Neural cell (in vitro differentiated cells): Measurements from ENCODE around the gene FAM193B. TPM values are rescaled to one million over a fixed set of nuclear protein-coding genes. Genes with fewer than 3 reads are reported as not detected.

Source experiments
- H2AFZ ChIP-seq: fragments of 200-600, 300-800 bp; sonication (generic), shearing (Covaris generic); 2 replicates; pipeline ENCODE4 v1.6.0; 2014; ENCODE audit warnings: low read depth, mild to moderate bottlenecking, antibody characterized with exemption, low read length, moderate library complexity
- H3F3A ChIP-seq: fragments of 200-600 bp; shearing (Covaris generic); 2 replicates; pipeline ENCODE4 v1.6.1; 2016; ENCODE audit warnings: mild to moderate bottlenecking, moderate library complexity, mixed read lengths, antibody characterized with exemption, low read length; ENCODE audit not compliant: insufficient read depth, poor library complexity, severe bottlenecking
- H3K27ac ChIP-seq: fragments of 200-600, 300-800 bp; sonication (generic), shearing (Covaris generic); 2 replicates; pipeline ENCODE4 v1.5.1; 2014; ENCODE audit warnings: mild to moderate bottlenecking, low read length, moderate library complexity
- H3K27me3 ChIP-seq: fragments of 300-800, 200-600 bp; sonication (generic), shearing (Covaris generic); 2 replicates; pipeline ENCODE4 v1.6.0; 2014; ENCODE audit warnings: mild to moderate bottlenecking, low read depth, low read length, moderate library complexity; ENCODE audit not compliant: insufficient read depth
- H3K36me3 ChIP-seq: fragments of 300-800, 200-600 bp; sonication (generic), shearing (Covaris generic); 2 replicates; pipeline ENCODE4 v1.5.1; 2014; ENCODE audit warnings: mild to moderate bottlenecking, antibody characterized with exemption, low read length, moderate library complexity; ENCODE audit not compliant: insufficient read depth
- H3K4me2 ChIP-seq: fragments of 300-800, 200-600 bp; sonication (generic), shearing (Covaris generic); 2 replicates; pipeline ENCODE4 v1.6.0; 2014; ENCODE audit warnings: mild to moderate bottlenecking, low read length
- H3K4me3 ChIP-seq: fragments of 300-800, 200-600 bp; sonication (generic), shearing (Covaris generic); 2 replicates; pipeline ENCODE4 v1.5.1; 2014; ENCODE audit warnings: mild to moderate bottlenecking, low read length, moderate library complexity
- H3K79me2 ChIP-seq: fragments of 200-600 bp; shearing (Covaris generic); replicated peaks from 2 replicates; pipeline ENCODE4 v1.6.0; 2014; ENCODE audit warnings: mild to moderate bottlenecking, low read length, moderate library complexity; ENCODE audit not compliant: insufficient read depth
- H3K9ac ChIP-seq: fragments of 300-800, 200-600 bp; sonication (generic), shearing (Covaris generic); 2 replicates; pipeline ENCODE4 v1.6.1; 2016; ENCODE audit warnings: mild to moderate bottlenecking, low read length, mixed read lengths
- H3K9me2 ChIP-seq: fragments of 200-600 bp; shearing (Covaris generic); 2 replicates; pipeline ENCODE4 v1.6.1; 2016; ENCODE audit warnings: mild to moderate bottlenecking, low read length, mixed read lengths; ENCODE audit not compliant: insufficient read depth
- H3K9me3 ChIP-seq: fragments of 200-600, 300-800 bp; sonication (generic), shearing (Covaris generic); 2 replicates; pipeline ENCODE4 v1.6.1; 2016; ENCODE audit warnings: mild to moderate bottlenecking, mixed run types, low read length, moderate library complexity, mixed read lengths
- H4K20me1 ChIP-seq: fragments of 200-600 bp; shearing (Covaris generic); 2 replicates; pipeline ENCODE4 v1.6.1; 2016; ENCODE audit warnings: mild to moderate bottlenecking, mixed run types; ENCODE audit not compliant: insufficient read depth
- CTCF ChIP-seq: fragments of 450-650 bp; IDR thresholded peaks from 2 replicates; pipeline ENCODE4 v1.5.1; 2014; ENCODE audit warnings: antibody characterized with exemption, mild to moderate bottlenecking, moderate library complexity; ENCODE audit not compliant: poor library complexity, severe bottlenecking
- EP300 ChIP-seq: fragments of 450-650 bp; conservative IDR thresholded peaks from 2 replicates; pipeline ENCODE4 v1.6.1; 2014; ENCODE audit warnings: antibody characterized with exemption, mild to moderate bottlenecking, moderate library complexity; ENCODE audit not compliant: poor library complexity, severe bottlenecking
- EZH2 ChIP-seq: fragments of 200-600, 300-800 bp; shearing (Covaris generic), sonication (generic); IDR thresholded peaks from 2 replicates; pipeline ENCODE4 v1.6.1; 2014; ENCODE audit warnings: antibody characterized with exemption, low read length, borderline replicate concordance, mild to moderate bottlenecking; ENCODE audit not compliant: insufficient read depth, poor library complexity, severe bottlenecking
- MXI1 ChIP-seq: fragments of 450-650 bp; conservative IDR thresholded peaks from 2 replicates; pipeline ENCODE4 v1.6.1; 2014; ENCODE audit warnings: antibody characterized with exemption, mild to moderate bottlenecking; ENCODE audit not compliant: poor library complexity, severe bottlenecking
- POLR2AphosphoS5 ChIP-seq: IDR thresholded peaks from 2 replicates; pipeline ENCODE4 v1.6.1; 2012
- RAD21 ChIP-seq: fragments of 450-650 bp; conservative IDR thresholded peaks from 2 replicates; pipeline ENCODE4 v1.6.1; 2014; ENCODE audit warnings: antibody characterized with exemption, mild to moderate bottlenecking, moderate library complexity
- REST ChIP-seq: IDR thresholded peaks from 2 replicates; pipeline ENCODE4 v1.6.1; 2012; ENCODE audit warnings: borderline replicate concordance
- SMC3 ChIP-seq: fragments of 450-650 bp; conservative IDR thresholded peaks from 2 replicates; pipeline ENCODE4 v1.6.1; 2014; ENCODE audit warnings: antibody characterized with exemption, mild to moderate bottlenecking, moderate library complexity; ENCODE audit not compliant: poor library complexity
- TAF1 ChIP-seq: IDR thresholded peaks from 2 replicates; pipeline ENCODE4 v1.6.1; 2012; ENCODE audit warnings: low read depth
- polyA plus RNA-seq: library from polyadenylated mRNA; depleted of rRNA; stranded (reverse); fragments of >200 nt; gene quantifications from 2 replicates; pipeline ENCODE4 v1.2.3, GENCODE V29; 2014

Gene FAM193B
- polyA plus RNA-seq, 1 donor from 2014 or later: 79.2 TPM

DNA sequence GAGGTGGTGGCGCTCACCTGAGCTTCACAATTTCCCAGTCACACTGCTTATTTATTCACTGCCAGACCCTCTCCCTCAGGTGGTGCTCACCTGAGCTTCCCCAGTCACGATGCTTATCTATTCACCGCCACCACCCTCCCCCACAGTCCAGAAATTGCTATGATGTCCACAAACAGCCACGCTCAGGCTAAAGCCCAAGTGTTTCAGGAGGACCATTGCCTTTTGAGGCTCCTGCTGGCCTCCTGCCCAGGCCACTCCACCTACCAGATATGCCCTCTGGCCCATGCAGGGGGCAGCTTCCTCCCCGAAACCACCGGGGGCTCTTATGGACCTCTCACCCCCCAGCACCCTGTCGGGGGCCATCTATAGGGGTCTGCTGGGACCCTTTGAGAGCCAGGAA lies 61.5 kb downstream of the FAM193B start:
- no peak for TF ChIP-seq SMC3
- no peak for TF ChIP-seq REST
- no peak for TF ChIP-seq EZH2
- TF ChIP-seq TAF1: no peak
- TF ChIP-seq MXI1: no peak
- no peak for TF ChIP-seq POLR2AphosphoS5
- no peak for TF ChIP-seq CTCF
- TF ChIP-seq EP300: no peak
- no peak for TF ChIP-seq RAD21
- Histone ChIP-seq H3K27ac (no peak overlapping the region), H3F3A (no peaks in the 10 kb centered on the region), H3K4me2 (no peak overlapping the region), H3K4me3 (no peak overlapping the region), H3K9ac (no peak overlapping the region), H3K27me3 (no peaks in the 10 kb centered on the region), H2AFZ (no peak overlapping the region), H3K36me3 (no peaks in the 10 kb centered on the region), H4K20me1 (no peaks in the 10 kb centered on the region), H3K79me2 (peaks cover 17% of the 10 kb centered on the region), H3K9me2 (no peaks in the 10 kb centered on the region), H3K9me3 (no peaks in the 10 kb centered on the region)

GRCh38 chr5:177491983-177492746 lies 62.2 kb downstream of the FAM193B start:
- Histone ChIP-seq H4K20me1 (no peaks in the 10 kb centered on the region), H2AFZ (no peak overlapping the region), H3K9me2 (no peaks in the 10 kb centered on the region), H3K27me3 (no peaks in the 10 kb centered on the region), H3K27ac (no peak overlapping the region), H3K4me3 (no peak overlapping the region), H3K79me2 (peaks cover 16% of the 10 kb centered on the region), H3K4me2 (no peak overlapping the region), H3K9ac (no peak overlapping the region), H3K36me3 (no peaks in the 10 kb centered on the region), H3K9me3 (no peaks in the 10 kb centered on the region), H3F3A (no peaks in the 10 kb centered on the region)
- TF ChIP-seq CTCF (no peak), MXI1 (no peak), TAF1 (no peak), POLR2AphosphoS5 (no peak), RAD21 (no peak), SMC3 (no peak), EZH2 (no peak), REST (no peak), EP300 (no peak)
